ENCODE measurements around the gene CHD1L. TPM values are rescaled to one million over a fixed set of nuclear protein-coding genes. Genes with fewer than 3 reads are reported as not detected.

Gene CHD1L
- polyA plus RNA-seq, 1 donor from 2014 or later = 29.5 TPM

DNA sequence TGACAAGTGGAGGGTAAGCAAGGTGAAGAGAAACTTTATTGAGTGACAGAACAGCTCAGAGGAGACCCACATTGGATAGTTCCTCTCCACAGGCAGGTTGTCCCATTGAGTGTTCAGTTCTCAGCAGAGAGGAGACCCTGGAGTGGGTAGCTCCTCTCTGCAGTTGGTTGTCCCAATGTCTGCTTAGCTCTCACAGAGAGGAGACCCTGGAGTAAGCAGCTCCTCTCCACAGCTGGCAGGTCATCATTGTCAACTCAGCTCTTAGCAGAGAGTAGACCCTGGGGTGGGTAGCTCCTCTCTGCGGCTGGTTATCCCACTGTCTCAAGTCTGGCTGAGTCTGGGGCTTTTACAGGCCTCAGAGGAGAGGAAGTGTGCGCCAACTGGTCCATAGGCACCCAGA is 6.0 kb upstream of the CHD1L start:
- H3K27me3 ChIP-seq (ENCODE audit: insufficient read depth, low read depth, low read length) = no peaks in the 10 kb centered on the region
- H3K4me3 ChIP-seq (ENCODE audit: low read length) = no peak overlapping the region
- H2AFZ ChIP-seq (ENCODE audit: low read depth, low read length) = no peak overlapping the region
- no peak overlapping the region for H3K9ac ChIP-seq (ENCODE audit: low read length)
- H3K79me2 ChIP-seq (replicated peaks; ENCODE audit: insufficient read depth, low read length) = no peaks in the 10 kb centered on the region
- no peak overlapping the region for H3K27ac ChIP-seq (ENCODE audit: low read length)
- no peak overlapping the region for H3K4me2 ChIP-seq (ENCODE audit: low read length)
- no peaks in the 10 kb centered on the region for H3F3A ChIP-seq (ENCODE audit: insufficient read depth, low read length, poor library complexity, severe bottlenecking)
- H4K20me1 ChIP-seq (ENCODE audit: insufficient read depth) = no peaks in the 10 kb centered on the region
- H3K9me2 ChIP-seq (ENCODE audit: insufficient read depth, low read length) = no peaks in the 10 kb centered on the region
- H3K9me3 ChIP-seq (ENCODE audit: low read length) = peaks cover 3% of the 10 kb centered on the region
- TF ChIP-seq POLR2AphosphoS5 (IDR thresholded peaks at IDR 0.05) = no peak
- no peaks in the 10 kb centered on the region for H3K36me3 ChIP-seq (ENCODE audit: insufficient read depth, low read length)

DNA sequence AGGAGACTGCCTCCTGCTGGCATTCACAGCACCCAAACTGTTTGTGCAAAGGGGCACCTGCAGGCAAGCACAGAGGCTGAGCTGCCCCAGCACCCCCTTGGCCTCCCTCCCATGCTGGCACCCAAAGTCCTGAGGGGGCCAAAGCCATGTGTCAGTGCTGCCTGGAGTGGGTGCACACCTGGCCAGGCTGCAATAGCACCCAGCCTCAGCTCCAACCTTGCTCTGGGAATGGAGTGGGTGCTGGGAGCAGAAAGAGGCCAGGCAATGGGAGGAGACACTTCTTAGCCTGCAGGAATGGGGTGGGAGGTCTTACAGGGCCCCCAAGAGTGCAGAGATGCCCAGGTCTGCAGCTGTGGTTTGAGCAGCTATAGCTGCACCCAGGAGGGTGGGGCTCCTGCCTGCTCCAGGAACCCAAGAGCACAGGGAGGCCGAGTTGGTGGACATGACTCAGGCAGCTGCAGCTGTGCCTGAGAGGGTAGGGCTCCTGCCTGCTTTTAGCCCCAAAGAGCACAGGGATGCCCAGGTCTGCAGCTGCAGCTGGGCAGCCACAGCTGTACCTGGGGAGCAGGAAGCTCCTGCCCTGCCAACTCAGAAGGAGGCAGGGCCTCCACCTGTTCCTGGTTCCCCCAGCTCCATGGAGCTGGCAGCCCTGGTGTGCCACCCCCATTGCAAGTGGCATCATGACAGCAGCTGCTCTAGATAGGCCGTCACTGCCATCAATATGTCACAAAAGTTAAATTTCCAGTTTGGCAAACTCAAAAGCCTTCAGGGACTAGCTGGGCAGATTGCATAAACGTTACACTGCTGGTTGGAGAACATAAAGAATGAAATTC is 5.3 kb upstream of the CHD1L start:
- H3K9me3 ChIP-seq (ENCODE audit: low read length) = peaks cover 3% of the 10 kb centered on the region

DNA sequence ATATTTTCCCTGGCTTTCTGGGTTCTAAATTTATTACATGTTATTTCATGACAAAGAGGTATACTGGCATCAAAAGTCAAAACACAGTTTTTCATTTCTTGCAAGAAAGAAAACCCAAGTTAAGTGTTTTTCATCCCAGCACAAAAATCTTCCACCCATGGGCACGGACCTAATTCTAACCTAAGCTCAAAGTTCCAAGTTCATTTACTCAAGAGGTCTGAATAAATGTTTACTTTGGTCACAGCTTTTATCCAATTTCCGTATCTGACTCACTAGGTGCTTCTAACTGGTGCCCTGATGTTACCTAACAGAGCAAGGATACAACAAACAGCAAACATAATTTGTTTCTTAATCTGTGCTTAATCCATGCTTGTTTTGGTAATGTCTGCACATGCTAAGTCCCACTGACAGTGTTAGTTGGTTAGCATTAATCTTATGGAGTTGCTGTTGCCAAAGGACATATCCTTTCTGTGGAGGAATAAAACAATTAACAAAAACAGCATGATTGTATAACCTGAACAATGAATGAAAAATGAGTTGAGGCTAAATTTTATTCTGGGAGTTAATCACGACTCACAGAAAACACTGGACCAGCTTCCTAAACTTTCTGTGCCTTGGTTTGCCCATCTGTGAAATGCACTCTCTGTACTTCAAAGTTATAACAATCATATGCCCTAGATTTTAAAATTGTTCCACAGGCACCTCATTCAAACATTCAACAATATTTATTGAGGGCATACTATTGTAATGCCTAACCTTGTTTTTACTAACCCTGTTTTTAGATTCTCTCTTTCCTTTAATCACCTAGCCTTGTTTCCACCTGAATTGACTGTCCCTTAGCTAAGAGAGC is 4.2 kb upstream of the CHD1L start:
- H3K79me2 ChIP-seq (replicated peaks; ENCODE audit: insufficient read depth, low read length) = no peaks in the 10 kb centered on the region
- H3K9me2 ChIP-seq (ENCODE audit: insufficient read depth, low read length) = no peaks in the 10 kb centered on the region
- H3K4me3 ChIP-seq (ENCODE audit: low read length) = no peak overlapping the region
- H3K27ac ChIP-seq (ENCODE audit: low read length) = no peak overlapping the region
- H3K4me2 ChIP-seq (ENCODE audit: low read length) = no peak overlapping the region
- H3F3A ChIP-seq (ENCODE audit: insufficient read depth, low read length, poor library complexity, severe bottlenecking) = no peaks in the 10 kb centered on the region
- no peak overlapping the region for H2AFZ ChIP-seq (ENCODE audit: low read depth, low read length)
- H4K20me1 ChIP-seq (ENCODE audit: insufficient read depth) = no peaks in the 10 kb centered on the region
- H3K36me3 ChIP-seq (ENCODE audit: insufficient read depth, low read length) = no peaks in the 10 kb centered on the region
- peaks cover 3% of the 10 kb centered on the region for H3K9me3 ChIP-seq (ENCODE audit: low read length)
- TF ChIP-seq TAF1 (IDR thresholded peaks at IDR 0.05; ENCODE audit: low read depth) (no peak), SMC3 (conservative IDR thresholded peaks at IDR 0.05; ENCODE audit: poor library complexity) (no peak), RAD21 (conservative IDR thresholded peaks at IDR 0.05) (no peak), EZH2 (IDR thresholded peaks at IDR 0.05; ENCODE audit: borderline replicate concordance, insufficient read depth, low read length, poor library complexity, severe bottlenecking) (no peak), CTCF (IDR thresholded peaks at IDR 0.05; ENCODE audit: poor library complexity, severe bottlenecking) (no peak), EP300 (conservative IDR thresholded peaks at IDR 0.05; ENCODE audit: poor library complexity, severe bottlenecking) (no peak), POLR2AphosphoS5 (IDR thresholded peaks at IDR 0.05) (no peak), MXI1 (conservative IDR thresholded peaks at IDR 0.05; ENCODE audit: poor library complexity, severe bottlenecking) (no peak)
- TF ChIP-seq, protein P1, sequence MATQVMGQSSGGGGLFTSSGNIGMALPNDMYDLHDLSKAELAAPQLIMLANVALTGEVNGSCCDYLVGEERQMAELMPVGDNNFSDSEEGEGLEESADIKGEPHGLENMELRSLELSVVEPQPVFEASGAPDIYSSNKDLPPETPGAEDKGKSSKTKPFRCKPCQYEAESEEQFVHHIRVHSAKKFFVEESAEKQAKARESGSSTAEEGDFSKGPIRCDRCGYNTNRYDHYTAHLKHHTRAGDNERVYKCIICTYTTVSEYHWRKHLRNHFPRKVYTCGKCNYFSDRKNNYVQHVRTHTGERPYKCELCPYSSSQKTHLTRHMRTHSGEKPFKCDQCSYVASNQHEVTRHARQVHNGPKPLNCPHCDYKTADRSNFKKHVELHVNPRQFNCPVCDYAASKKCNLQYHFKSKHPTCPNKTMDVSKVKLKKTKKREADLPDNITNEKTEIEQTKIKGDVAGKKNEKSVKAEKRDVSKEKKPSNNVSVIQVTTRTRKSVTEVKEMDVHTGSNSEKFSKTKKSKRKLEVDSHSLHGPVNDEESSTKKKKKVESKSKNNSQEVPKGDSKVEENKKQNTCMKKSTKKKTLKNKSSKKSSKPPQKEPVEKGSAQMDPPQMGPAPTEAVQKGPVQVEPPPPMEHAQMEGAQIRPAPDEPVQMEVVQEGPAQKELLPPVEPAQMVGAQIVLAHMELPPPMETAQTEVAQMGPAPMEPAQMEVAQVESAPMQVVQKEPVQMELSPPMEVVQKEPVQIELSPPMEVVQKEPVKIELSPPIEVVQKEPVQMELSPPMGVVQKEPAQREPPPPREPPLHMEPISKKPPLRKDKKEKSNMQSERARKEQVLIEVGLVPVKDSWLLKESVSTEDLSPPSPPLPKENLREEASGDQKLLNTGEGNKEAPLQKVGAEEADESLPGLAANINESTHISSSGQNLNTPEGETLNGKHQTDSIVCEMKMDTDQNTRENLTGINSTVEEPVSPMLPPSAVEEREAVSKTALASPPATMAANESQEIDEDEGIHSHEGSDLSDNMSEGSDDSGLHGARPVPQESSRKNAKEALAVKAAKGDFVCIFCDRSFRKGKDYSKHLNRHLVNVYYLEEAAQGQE (IDR thresholded peaks at IDR 0.05; ENCODE audit: borderline replicate concordance) = no peak
- H3K9ac ChIP-seq (ENCODE audit: low read length) = no peak overlapping the region
- H3K27me3 ChIP-seq (ENCODE audit: insufficient read depth, low read depth, low read length) = no peaks in the 10 kb centered on the region

More for the DNA sequence above, 5.3 kb upstream of the CHD1L start:
- Histone ChIP-seq H3K79me2 (replicated peaks; ENCODE audit: insufficient read depth, low read length) (no peaks in the 10 kb centered on the region), H3K4me2 (ENCODE audit: low read length) (no peak overlapping the region), H3K27me3 (ENCODE audit: insufficient read depth, low read depth, low read length) (no peaks in the 10 kb centered on the region), H3K9ac (ENCODE audit: low read length) (no peak overlapping the region), H3K4me3 (ENCODE audit: low read length) (no peak overlapping the region), H2AFZ (ENCODE audit: low read depth, low read length) (no peak overlapping the region), H4K20me1 (ENCODE audit: insufficient read depth) (no peaks in the 10 kb centered on the region), H3K27ac (ENCODE audit: low read length) (no peak overlapping the region), H3K36me3 (ENCODE audit: insufficient read depth, low read length) (no peaks in the 10 kb centered on the region), H3F3A (ENCODE audit: insufficient read depth, low read length, poor library complexity, severe bottlenecking) (no peaks in the 10 kb centered on the region), H3K9me2 (ENCODE audit: insufficient read depth, low read length) (no peaks in the 10 kb centered on the region)
- TF ChIP-seq RAD21 (conservative IDR thresholded peaks at IDR 0.05) = no peak
- no peak for TF ChIP-seq EP300 (conservative IDR thresholded peaks at IDR 0.05; ENCODE audit: poor library complexity, severe bottlenecking)
